Measurements from ENCODE around the gene SLC28A3. TPM values are rescaled to one million over a fixed set of nuclear protein-coding genes. Genes with fewer than 3 reads are reported as not detected.

The SLC28A3 gene
- total RNA-seq, 1 experiment from 2014 or later = 0.77 TPM

DNA sequence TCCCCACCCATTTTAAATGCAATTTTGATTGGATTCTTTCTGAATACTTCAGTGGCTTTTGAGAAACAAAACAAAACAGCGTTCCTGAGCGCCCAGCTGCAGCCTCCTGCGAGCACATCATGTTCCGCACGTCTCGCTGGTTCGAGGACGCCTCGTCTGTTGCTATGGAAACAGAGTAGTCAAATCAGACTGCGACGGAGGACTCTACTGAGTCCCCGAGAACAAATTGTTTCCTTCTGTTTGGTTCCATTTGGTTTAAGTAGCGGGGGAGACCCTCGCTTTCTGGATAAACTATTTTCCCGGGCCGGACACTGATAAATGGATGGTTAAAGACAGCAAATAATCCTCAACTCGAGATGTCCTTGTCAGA lies 69.0 kb downstream of the SLC28A3 start:
- TF ChIP-seq, protein P1, sequence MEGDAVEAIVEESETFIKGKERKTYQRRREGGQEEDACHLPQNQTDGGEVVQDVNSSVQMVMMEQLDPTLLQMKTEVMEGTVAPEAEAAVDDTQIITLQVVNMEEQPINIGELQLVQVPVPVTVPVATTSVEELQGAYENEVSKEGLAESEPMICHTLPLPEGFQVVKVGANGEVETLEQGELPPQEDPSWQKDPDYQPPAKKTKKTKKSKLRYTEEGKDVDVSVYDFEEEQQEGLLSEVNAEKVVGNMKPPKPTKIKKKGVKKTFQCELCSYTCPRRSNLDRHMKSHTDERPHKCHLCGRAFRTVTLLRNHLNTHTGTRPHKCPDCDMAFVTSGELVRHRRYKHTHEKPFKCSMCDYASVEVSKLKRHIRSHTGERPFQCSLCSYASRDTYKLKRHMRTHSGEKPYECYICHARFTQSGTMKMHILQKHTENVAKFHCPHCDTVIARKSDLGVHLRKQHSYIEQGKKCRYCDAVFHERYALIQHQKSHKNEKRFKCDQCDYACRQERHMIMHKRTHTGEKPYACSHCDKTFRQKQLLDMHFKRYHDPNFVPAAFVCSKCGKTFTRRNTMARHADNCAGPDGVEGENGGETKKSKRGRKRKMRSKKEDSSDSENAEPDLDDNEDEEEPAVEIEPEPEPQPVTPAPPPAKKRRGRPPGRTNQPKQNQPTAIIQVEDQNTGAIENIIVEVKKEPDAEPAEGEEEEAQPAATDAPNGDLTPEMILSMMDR (IDR thresholded peaks at IDR 0.05; ENCODE audit: unreplicated experiment) = no peak
- H3K27ac Mint-ChIP-seq (ENCODE audit: low read depth, unreplicated experiment) = no peak overlapping the region
- POLR2A ChIA-PET = interaction anchor here (0.6 kb wide), 1 partner anchor 11 kb away, joined by 4 read pairs; no protein-coding TSS in a partner anchor
- H3K4me1 Mint-ChIP-seq (ENCODE audit: insufficient read depth, unreplicated experiment) = no peaks in the 10 kb centered on the region
- intact Hi-C loops (cut with micrococcal nuclease) = no loop called here
- no peaks in the 10 kb centered on the region for H3K9me3 Mint-ChIP-seq (ENCODE audit: unreplicated experiment)
- no peaks in the 10 kb centered on the region for H3K27me3 Mint-ChIP-seq (ENCODE audit: insufficient read depth, unreplicated experiment)
- H3K36me3 Mint-ChIP-seq (ENCODE audit: insufficient read depth, unreplicated experiment) = no peaks in the 10 kb centered on the region
- no TSS peak for BruUV-seq (replicated peaks)
- H3K4me3 Mint-ChIP-seq (ENCODE audit: unreplicated experiment) = no peak overlapping the region
- CTCF ChIA-PET = interaction anchor here (0.6 to 0.8 kb wide), 2 partner anchors 11 to 310 kb away, joined by 3 to 5 read pairs; no protein-coding TSS in a partner anchor
- no peak for DNase-seq (ENCODE audit: unreplicated experiment)

DNA sequence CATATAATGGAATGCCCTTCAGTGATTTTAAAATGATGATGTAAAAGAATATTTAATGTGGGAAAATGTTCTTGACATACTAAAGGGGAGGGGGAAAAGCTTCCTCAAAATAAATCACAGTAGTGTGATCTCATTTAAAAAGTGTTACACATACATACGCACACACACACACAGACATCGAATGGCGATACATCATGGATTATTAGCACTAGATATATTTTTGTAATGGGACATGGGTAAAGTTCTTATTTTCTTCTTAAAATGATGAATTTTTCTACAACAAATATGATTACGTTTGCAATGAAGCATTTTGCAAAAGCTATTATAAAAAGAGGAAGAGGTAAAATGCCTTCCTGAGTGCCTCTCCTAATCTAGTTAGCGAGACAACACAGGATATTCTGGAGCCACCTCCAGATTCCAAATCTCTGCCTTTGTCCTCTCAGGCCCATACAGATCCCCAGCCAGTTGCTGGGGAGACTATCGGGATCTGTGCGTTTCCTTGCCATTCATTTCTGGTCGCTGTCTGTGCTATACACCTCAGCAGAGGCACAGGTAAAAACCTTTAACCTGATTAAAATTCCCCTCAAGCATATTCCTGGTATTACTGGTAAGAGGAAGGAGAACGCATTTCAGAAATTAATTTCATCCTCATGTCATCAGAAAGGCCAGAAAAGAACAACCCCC lies 69.6 kb downstream of the SLC28A3 start:
- TF ChIP-seq, protein P1 (IDR thresholded peaks at IDR 0.05; ENCODE audit: unreplicated experiment) = no peak
- H3K9me3 Mint-ChIP-seq (ENCODE audit: unreplicated experiment) = no peaks in the 10 kb centered on the region
- CTCF ChIA-PET = no interaction called here
- BruUV-seq (replicated peaks) = no TSS peak
- POLR2A ChIA-PET = interaction anchor here (0.8 kb wide), 1 partner anchor 293 kb away, joined by 3 read pairs; no protein-coding TSS in a partner anchor
- no peaks in the 10 kb centered on the region for H3K27me3 Mint-ChIP-seq (ENCODE audit: insufficient read depth, unreplicated experiment)
- H3K27ac Mint-ChIP-seq (ENCODE audit: low read depth, unreplicated experiment) = no peak overlapping the region
- H3K4me1 Mint-ChIP-seq (ENCODE audit: insufficient read depth, unreplicated experiment) = no peaks in the 10 kb centered on the region
- DNase-seq (ENCODE audit: unreplicated experiment) = no peak
- no peak overlapping the region for H3K4me3 Mint-ChIP-seq (ENCODE audit: unreplicated experiment)
- no peaks in the 10 kb centered on the region for H3K36me3 Mint-ChIP-seq (ENCODE audit: insufficient read depth, unreplicated experiment)
- intact Hi-C loops (cut with micrococcal nuclease) = no loop called here

DNA sequence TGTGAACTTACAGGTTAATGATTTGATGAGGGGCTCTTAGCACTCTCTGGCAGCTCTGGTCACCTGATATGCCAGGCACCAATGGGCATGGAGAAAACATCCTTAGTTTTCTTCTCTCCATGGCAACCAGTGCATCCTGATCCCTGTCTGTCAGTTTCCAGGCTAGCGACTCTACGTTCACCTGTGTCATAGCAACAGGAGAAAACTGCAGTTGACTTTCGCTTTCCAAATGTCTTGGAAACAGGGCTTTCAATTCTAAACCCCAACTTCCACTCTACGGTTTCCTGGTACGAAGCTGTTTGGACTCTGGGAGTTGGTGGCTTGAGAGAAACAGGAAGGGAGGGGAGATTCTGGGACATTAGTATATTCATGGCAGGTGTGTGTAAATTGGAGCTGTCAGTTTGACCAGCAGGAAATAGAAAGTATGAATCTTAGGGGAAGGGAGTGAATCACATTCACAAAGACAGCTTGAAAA lies 74.4 kb downstream of the SLC28A3 start:
- TF ChIP-seq, protein P1 (IDR thresholded peaks at IDR 0.05; ENCODE audit: unreplicated experiment) = no peak
- Mint-ChIP-seq H3K4me3 (ENCODE audit: unreplicated experiment) (no peak overlapping the region), H3K4me1 (ENCODE audit: insufficient read depth, unreplicated experiment) (peaks cover 1% of the 10 kb centered on the region), H3K27ac (ENCODE audit: low read depth, unreplicated experiment) (no peak overlapping the region), H3K36me3 (ENCODE audit: insufficient read depth, unreplicated experiment) (no peaks in the 10 kb centered on the region), H3K27me3 (ENCODE audit: insufficient read depth, unreplicated experiment) (no peaks in the 10 kb centered on the region), H3K9me3 (ENCODE audit: unreplicated experiment) (no peaks in the 10 kb centered on the region)
- CTCF ChIA-PET = interaction anchor here (0.8 to 1.5 kb wide), 3 partner anchors 272 to 346 kb away, joined by 3 to 5 read pairs (median 4); no protein-coding TSS in a partner anchor
- POLR2A ChIA-PET = interaction anchor here (0.6 to 2.4 kb wide), 4 partner anchors 27 to 358 kb away, joined by 3 to 11 read pairs (median 5); partner anchors contain the start of genes HNRNPK and RMI1
- intact Hi-C loops (cut with micrococcal nuclease) = no loop called here
- no peak for DNase-seq (ENCODE audit: unreplicated experiment)
- no TSS peak for BruUV-seq (replicated peaks)

DNA sequence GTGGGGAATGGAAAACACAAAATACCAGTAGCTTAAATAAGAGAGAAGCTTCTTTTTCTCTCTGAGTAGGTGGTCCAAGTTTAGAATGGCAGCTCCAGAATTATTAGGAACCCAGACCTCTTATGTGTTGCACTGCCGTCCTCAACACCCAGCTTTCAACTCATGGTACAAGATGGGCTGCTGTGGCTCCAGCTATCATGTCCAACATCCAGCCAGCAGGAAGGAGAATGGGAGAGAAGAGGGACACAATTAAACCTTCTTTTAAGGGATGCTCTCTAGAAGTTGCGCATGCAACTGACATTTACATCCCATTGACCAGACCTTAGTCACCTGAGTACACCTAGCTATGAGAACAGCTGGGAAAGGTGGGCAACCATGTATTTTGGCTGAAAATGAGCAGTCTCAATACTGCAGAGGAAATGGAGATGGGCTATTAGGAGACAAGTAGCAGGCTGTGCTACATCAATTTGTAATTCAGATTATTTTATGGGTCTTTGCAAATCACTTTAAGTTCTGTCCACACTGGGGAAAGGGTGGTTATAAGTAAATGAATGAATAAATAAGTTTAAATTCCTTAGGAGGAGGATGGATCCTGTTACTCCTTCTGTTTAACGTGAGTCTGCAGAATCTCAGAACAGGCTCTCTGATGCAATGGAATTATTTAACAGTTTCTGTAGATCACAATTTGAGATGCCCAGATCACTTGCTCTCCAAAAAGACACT lies 76.1 kb downstream of the SLC28A3 start:
- TF ChIP-seq, protein P1 (IDR thresholded peaks at IDR 0.05; ENCODE audit: unreplicated experiment) = no peak
- H3K36me3 Mint-ChIP-seq (ENCODE audit: insufficient read depth, unreplicated experiment) = no peaks in the 10 kb centered on the region
- no peak for DNase-seq (ENCODE audit: unreplicated experiment)
- no peak overlapping the region for H3K4me3 Mint-ChIP-seq (ENCODE audit: unreplicated experiment)
- H3K27me3 Mint-ChIP-seq (ENCODE audit: insufficient read depth, unreplicated experiment) = no peaks in the 10 kb centered on the region
- POLR2A ChIA-PET = interaction anchor here (1.1 to 2.1 kb wide), 2 partner anchors 49 to 285 kb away, joined by 3 to 5 read pairs; no protein-coding TSS in a partner anchor
- no TSS peak for BruUV-seq (replicated peaks)
- CTCF ChIA-PET = interaction anchor here (0.5 to 2.5 kb wide), 12 partner anchors 11 to 344 kb away, joined by 3 to 14 read pairs (median 3); partner anchors contain the start of gene KIF27
- H3K27ac Mint-ChIP-seq (ENCODE audit: low read depth, unreplicated experiment) = no peak overlapping the region
- intact Hi-C loops (cut with micrococcal nuclease) = loop anchor here (5.0 kb wide), 1 partner anchor 427 kb away; no protein-coding TSS in a partner anchor
- H3K4me1 Mint-ChIP-seq (ENCODE audit: insufficient read depth, unreplicated experiment) = peaks cover 5% of the 10 kb centered on the region
- no peaks in the 10 kb centered on the region for H3K9me3 Mint-ChIP-seq (ENCODE audit: unreplicated experiment)
